B cell (primary cell): ENCODE results near the gene KPNB1.

Experiments
- CTCF ChIP-seq: fragments of 200-600 bp; IDR thresholded peaks from one replicate; pipeline ENCODE4 v1.8.0; 2022; ENCODE audit warnings: antibody characterized with exemption, mild to moderate bottlenecking
- EZH2 ChIP-seq: IDR thresholded peaks from 2 replicates; pipeline ENCODE4 v1.6.1; 2012; ENCODE audit warnings: borderline replicate concordance, low read depth, mild to moderate bottlenecking, moderate library complexity, low read length; ENCODE audit not compliant: insufficient read depth, poor library complexity, severe bottlenecking

GRCh38 chr17:47654991-47655390 is 5.3 kb downstream of the KPNB1 start:
- TF ChIP-seq CTCF (no peak), EZH2 (no peak)
